SIG-M5 treated with dmso at 0.1 percent for 504 hours (cell line): ENCODE results near the gene UCK2.
A peak's percentile ranks its signal among the peaks of the same experiment; 100 is the strongest.

Experiments used
- DNase-seq: peaks from one replicate; lab custom pipeline; 2025; ENCODE audit not compliant: unreplicated experiment; lab: John Stamatoyannopoulos, UW

Gene UCK2

DNA sequence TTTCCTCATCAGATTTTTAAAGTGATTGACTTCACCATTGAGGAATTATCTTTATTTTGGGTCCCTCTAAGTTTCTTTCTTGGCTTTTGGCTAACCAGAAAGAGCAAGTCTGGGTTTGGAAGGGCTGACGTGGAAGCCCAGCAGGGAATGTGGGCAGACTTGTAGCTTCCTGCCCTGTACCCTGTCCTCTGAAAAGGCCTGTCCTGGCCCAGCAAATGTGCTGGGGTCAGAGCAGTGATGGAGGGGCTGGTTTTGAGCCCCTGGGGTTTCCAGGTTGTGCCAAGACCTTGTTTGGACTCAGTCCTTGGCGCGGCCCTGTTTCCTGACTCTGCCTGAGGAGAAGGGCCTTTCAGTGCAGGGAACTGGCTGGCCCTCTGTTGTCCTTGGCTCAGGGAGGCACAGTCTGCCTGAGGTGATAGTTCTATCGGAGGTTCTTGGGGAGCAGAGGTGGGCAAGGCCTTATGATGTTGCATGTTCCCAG lies 72.1 kb downstream of the UCK2 start:
- no peak for DNase-seq

DNA sequence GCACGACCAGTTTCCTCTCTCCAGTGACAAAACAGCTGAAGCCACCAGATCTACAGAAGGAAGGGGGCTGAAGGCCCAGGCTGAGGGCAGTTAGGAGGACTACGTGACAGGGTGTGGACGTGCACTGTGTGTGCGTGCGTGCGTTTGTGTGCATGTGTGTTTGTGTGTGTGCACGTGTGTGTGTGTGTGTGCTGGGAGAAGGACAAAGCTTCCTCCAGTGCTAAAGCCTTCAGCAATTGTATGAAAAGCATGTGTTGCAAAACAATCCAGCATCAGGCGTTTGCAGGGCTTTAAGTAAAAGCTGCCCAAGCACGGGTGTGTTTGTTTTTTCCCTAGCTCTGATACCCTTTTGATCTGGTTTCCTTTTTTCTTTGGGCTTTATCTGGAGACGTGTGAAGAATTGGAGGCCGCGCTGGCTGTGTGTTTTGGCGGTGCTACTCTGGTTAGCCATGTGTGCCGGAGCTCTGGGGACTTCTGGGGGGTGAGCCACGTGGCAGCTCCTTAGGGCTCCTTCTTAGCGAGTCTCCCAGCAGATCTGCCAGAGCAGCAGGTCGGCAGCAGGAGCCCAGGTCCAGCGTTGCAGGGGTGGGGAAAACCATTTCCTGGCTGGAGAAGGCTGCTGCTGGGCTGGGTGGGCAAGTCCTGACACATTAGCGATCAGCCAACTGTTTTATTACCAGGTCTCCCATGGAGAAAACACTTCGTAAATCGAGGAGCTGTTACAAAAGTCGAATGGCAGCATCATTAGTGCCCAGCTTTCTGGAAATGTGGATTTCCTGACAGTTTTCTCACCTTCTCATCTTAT lies 73.4 kb downstream of the UCK2 start:
- DNase-seq, result no peak

DNA sequence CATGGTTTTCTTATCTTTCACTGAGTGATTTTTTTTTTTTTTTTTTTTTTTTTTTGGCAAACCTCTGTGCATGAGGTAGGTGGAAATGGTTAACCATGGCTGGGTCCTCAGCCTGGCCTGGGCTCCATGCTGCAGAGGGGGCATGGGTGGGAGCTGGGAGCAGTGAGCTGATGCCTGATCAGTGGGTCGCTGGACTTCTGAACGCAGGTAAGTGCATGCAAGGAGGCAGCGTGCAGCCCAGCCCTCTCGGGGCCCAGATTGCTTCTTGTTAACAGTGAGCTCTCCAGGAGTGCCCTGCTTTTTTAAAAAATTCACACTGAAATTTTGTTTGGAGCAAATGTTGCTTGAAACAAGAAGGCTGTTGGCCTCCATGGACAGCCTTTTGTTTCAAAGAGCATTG lies 75.2 kb downstream of the UCK2 start:
- no peak for DNase-seq

DNA sequence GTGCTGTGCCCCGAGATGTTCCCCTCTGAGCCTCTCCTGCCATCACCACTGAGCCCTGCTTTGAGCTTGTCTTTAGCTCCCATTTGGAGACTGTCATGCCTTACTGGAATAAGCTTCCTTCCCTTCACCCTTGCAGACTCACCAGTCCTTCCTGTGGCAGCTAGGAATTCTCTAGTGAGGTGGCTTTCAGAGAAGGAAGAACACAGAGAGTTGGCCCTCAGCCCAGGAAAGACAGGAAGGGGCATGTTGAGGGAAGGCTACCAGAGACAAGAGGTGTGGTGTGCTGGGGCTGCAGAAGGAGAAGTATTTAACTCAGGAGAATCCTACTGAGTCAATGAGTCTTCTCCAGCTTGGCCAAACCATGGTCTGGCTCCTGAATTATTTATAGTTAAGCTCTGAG lies 76.3 kb downstream of the UCK2 start:
- no peak for DNase-seq

DNA sequence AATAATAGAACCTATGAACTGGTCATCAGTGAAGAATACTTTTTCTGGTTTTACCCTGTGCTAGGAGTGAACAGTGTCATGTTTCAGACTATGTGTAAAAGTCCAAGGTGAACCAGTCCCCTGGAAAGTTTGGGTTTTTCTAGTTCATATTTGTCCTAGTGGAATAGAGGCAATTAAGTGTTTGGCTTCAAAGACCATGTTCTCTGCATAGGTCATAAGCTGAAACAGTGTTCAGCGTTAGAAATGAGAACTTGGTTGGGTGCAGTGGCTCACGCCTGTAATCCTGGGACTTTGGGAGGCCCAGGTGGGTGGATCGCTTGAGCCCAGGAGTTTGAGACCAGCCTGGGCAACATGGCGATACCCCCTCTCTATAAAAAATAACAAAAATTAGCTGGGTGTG lies 77.5 kb downstream of the UCK2 start:
- DNase-seq, result no peak

DNA sequence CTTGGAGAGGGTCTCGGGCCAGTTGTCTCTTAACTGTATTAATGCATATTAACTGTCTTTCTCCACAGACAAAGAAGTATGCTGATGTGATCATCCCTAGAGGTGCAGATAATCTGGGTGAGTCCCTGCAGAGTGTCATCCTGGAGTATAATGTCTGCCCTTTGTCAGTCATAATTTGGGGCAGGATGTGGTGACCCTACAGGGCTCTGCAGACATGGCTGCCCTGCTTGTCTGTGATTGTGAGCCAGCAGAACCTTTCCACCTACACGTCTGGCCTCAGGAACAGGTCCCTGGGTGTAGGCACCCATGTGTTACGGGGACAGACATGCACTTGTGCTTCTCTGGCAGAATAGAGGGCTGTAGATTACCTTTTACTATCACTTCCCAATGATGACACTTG lies 78.4 kb downstream of the UCK2 start:
- no peak for DNase-seq

DNA sequence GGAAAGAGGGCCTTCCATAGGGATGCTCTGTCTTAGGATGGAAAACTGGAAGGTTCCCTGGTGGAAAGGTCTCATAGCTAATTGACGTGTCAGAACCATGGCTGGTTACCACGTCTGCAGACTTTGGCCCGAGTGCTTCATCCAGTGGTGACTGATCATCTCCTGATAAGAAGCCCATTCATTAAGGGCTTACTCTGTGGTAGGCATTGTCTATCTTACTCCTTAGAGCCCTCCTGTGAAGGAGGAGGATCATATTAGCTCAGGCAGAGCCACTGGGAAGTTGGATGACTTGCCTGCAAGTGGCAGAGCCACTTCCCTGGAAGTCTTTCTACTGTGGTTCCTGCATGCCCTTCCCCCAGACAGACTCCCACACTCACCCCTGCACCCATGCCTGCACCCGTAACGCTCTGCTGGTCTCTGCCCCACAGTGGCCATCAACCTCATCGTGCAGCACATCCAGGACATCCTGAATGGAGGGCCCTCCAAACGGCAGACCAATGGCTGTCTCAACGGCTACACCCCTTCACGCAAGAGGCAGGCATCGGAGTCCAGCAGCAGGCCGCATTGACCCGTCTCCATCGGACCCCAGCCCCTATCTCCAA lies 79.9 kb downstream of the UCK2 start:
- DNase-seq, result no peak

DNA sequence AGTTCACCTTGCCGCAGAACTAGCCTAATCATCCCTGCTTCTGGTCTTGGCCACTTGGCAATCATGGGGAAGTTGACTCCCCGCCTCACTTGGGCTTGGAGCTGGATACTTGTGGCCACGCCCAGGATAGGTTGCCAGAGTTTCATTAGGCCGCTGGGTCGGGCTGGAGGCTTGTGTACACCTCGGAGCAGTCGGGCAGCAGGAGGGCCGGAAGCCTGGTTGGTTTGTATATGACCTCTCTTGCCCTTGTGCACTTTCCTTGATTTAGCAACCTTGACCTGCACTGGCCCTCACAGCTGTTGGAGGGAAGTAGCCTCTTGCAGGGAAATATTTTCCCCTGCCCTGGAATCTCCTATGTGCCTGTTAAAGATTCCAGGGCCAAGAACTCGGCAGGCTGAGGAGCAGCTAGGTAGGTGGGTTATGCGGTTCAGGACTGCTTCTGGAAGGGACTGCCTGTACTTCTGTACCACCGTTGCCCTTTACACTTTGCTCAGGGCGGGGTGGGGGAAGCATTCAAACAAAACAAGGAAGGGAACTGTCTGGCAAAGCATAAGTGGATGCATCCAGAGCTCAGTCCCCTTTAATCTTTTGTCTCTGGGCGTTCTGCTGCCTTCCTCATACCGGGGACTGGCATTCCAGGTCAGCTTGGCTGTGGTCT lies 83.5 kb downstream of the UCK2 start:
- DNase-seq, result no peak

DNA sequence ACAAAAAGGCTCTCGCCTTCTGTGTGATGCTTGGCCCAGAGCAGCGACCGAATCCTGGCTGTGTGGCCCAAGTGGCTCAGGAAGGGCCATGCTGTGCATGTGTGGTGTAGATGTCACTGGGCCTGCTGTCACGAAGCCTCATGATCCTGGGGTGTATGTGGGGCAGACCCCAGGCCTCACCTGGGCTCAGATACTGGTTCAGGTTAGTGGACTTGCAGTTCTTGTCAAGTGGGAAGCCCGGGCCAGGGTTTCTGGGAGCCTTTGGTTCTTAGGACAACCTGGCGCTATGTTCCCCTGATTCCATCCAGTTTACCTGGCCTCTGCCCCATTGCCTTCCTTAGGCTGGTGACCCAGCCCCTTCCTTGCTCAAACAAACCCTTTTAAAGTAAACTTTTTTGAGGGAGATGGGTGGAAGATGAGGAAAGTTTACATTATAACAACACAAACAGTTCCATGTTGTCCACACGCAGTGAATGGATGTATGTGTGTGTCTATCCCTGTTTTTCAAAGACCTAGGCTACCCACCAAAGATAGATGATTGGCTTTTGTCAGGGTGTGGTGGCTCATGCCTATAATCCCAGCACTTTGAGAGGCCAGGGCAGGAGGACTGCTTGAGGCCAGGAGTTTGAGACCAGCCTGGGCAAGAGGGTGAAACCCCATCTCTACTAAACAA lies 84.3 kb downstream of the UCK2 start:
- no peak for DNase-seq

DNA sequence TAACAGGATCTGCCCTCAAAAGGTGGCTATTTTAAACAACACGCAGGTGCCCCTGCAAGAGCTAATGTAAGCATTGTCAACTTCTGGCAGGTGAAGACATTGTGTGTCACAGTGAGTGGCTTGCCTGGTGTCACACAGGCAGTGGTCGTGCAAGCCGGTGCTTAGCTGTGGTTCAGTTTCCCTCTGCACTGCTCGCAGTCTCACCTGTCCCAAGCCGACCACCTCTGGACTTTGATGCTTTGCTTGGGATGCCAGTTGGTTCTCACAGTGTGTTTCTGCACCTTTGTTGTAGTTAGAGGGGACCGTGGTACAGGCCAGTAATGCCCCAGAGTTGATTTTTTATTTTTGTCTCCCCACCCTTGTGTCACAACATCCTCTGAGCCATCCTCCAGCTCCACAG lies 85.2 kb downstream of the UCK2 start:
- no peak for DNase-seq

DNA sequence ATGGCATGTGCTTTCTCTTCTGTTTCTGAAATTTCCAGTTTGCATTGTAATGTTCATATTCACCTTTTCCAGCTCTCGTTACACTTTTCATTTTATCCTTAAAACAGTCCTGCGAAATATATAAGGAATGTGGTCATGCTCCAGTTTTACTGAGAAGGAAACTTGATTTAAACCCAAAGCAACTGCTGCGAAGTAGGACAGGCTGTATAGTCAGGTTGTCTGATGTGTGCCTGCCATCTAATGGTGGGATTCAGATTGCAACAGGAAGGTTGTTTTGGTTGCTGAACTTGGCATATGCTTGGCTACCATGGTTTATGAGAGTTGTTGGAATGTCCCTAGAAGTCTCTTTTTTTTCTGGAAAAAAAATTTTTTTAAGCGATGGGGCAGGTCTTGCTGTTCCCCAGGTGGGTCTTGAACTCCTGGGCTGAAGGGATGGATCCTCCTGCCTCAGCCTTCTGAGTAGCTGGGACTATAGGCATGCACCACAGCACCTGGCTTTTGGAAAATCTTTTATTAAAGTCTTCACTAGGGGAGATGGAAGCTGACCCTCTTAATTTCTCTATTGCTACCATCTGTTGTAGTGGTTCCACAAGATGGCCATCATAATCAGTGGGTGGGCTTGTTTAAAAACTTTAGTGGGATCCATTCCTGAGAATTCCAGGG lies 86.9 kb downstream of the UCK2 start:
- DNase-seq, result peak; percentile 79

DNA sequence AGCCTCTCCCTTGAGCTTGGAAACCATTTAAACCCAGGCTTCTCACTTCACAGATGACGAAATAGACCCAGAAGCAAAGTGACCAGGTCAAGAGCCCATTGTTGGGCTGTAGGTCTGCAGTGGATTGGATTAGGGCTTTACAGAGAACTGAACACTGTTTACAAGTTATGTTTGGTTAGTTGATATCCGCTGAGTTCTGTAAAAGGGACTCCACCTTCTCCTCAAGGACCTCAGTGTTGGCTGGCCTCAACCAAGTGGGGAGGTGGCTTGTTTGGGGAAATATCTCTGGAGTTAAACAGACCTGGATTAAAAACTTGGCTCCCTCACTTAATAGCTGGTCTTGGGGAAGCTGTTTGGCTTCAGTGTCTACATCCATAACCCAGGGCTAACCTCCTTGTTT lies 88.1 kb downstream of the UCK2 start:
- DNase-seq, result no peak

DNA sequence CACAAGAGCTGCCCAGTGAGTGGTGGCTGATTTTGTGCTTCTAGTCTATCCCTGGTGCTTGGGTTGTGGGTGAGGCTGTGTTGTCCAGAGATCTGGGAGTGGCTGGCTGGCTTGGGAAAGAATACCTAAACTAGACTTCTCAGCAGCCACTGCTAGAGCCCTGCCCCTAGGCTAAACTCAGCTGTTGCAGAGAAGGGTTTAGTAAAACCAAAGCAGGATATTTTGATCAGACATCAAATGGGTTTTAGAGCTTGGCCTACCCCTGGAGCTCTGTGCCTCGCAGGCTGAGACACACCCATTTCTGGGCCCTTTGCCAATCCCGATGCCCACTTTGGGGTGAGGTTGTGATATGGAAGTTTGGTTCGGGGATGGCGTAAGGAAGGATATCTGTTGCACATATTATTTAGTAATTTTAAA lies 88.5 kb downstream of the UCK2 start:
- no peak for DNase-seq

DNA sequence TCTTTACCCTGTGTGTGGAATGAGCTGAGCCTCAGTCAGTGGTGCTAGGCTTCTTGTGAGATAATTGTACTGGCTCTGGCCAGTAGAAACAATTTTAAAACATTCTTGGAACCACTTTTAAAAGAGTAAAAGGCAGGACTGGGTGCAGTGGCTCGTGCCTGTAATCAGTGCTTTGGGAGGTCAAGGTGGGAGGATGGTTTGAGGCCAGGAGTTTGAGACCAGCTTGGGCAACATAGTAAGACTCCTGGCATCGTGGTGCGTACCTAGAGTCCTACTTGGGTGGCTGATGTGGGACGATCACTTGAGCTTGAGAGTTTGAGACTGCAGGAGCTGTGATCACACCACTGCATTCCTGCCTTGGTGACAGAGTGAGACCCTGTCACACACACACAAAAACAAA lies 89.8 kb downstream of the UCK2 start:
- DNase-seq, result no peak

DNA sequence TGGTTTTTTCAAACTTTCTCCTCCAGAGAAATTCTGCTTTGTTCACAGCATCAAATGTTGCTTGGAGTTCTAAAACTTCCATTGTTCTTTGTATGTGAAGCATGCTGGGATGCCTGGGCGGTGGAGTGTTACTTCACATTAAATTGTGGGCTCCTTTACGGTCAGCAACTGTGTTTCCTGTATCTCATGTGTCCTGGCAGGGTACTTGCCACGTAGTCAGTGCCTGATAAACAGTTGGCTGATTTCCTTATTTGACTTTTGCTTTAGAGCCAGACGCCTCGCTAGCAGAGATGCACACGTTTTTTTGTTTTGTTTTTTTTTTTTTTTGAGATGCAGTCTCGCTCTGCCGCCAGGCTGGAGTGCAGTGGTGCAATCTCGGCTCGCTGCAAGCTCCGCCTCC lies 96.7 kb downstream of the UCK2 start:
- DNase-seq, result no peak

DNA sequence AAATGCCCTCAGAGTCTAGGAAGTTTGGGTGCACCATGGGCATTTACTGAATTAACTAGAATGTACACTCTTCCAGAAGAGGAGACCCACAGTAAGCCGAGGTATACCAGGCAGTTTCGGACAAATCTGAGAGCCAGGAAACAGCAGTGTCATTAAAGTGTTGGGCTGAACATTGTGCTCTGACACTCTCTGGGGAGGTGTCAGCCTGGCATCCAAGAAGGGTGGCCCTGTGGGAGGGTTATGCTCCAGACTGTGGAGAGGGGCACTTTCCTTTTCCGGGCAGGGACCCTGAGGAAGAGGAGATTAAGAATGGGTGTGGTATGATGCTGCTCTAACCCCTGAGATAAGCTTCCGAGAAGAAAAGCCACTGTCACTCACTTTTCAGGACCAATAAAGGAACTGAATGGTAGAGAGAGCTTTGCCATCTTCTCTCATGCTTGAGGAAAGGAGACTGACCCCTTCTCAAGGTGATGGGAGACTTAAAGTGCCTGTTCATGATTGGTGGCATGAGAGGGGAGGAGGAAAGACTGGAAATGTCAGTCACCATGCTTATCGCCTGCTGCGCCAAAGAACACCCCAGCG lies 98.2 kb downstream of the UCK2 start:
- DNase-seq, result no peak

DNA sequence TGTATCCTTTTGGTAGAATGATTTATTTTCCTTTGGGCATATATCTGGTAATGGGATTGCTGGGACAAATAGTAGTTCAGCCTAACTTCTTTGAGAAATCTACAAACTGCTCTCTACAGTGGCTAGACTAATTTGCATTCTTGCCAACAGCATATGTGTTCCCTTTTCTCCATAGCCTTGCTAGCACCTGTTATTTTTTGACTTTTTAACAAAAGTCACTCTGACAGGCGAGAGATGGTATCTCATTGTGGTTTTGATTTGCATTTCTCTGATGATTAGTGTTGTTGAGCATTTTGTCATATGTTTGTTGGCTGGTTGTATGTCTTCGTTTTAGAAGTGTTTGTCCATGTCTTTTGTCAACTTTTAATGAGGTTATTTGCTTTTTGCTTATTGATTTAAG lies 99.8 kb downstream of the UCK2 start:
- no peak for DNase-seq

DNA sequence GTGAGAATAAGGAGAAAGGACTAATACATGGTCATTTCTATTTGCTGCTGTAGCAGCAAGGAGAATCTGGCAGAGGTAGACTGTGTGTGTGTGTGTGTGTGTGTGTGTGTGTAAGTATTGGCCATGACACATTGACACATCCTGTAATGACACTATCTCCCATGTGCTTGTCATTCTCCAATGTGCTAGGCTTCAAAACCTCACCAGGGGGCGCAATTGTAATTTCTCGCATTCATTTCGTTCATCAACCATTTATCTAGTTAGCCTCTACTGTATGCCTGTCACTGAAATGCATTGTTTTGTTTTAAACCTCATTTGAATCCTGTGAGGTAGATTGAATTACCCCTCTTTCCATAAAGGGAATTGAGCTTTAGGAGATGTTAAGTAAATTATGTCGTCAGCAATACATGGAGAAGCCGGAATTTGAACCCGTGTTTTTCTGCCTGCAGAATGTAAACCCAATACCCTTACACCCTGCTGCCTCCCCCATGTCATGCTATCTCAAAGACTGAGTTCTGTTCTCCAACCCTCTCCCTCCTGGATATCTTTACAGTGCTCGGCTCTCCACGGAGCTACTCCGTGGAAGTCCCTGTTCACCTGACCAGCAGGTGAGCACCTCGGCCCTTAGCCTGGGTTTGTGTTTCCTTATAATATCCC lies 100.8 kb downstream of the UCK2 start:
- DNase-seq, result peak; percentile 71

DNA sequence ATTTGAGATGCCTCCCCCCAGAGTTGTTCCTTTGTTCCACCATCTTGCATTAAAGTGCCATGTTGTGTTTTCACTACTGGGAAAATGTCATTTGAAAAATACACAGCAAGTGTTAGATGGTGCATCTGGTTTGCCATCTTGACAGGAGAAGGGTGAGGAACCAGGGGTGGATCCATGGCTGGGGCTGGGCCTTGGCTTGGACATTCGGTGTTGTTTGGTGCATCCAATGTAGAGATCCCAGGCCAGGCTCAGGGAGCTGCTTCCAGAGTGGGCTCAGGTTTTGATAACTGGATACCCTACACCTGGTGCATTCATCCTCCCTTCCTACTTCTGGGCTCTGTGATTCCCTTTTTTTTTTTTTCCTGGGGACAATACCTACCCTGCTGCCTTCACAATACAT lies 103.5 kb downstream of the UCK2 start:
- DNase-seq, result no peak

DNA sequence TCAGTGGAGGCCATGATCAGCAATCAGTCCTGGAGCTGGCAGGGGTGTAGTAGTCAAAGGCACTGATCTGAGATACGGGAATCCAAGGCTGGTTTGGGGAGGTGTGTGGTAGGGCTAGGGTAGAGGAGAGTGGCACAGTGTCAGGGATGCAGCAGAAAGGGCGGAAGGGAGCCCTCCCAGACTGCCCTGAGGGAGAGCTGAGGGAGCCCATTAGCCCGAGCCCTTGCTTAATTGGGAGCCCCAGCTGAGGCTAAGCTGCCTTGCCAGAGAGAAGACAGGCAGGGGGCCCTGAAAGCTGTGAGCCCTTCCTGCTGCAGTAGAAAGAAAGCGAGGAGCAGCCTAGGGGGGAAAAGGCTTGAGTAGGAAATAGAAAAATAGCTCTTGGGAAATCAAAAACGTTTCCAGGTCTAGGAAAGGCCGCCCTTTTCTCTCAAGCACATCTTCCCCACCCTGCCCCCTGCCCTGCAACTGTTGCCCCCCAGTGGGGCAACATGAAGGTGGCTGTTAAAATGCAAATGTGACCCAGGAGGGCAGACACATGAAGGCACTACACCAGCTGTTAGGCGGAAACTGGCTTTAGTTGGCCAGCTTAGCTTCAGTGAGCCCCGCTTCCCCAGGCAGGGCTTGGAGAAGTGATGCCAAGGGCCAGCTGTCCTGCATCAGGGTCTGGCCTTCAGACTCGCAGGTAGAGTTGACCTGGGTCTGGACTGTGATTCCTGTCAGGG lies 106.2 kb downstream of the UCK2 start:
- DNase-seq, result no peak
